Peyer's patch (tissue), 4 donors: ENCODE measurements around the gene MRPL38.

Source experiments
- CTCF ChIP-seq, 6 experiments: fragments of 450-650 bp in 4 of 6; fragments of 200-600 bp in 2 of 6; sonication (generic) in 1 of 6; IDR thresholded peaks; one replicate each; pipeline ENCODE4 v1.5.1; 2017 to 2019; ENCODE audit warnings: antibody characterized with exemption in 6 of 6, mild to moderate bottlenecking in 3 of 6, moderate library complexity in 1 of 6
- POLR2A ChIP-seq, 2 donors: fragments of 450-650 bp; IDR thresholded peaks; one replicate each; pipeline ENCODE4 v1.5.1; 2017; ENCODE audit warnings: antibody characterized with exemption in 2 of 2, mild to moderate bottlenecking in 2 of 2, moderate library complexity in 2 of 2

- TF ChIP-seq CTCF (IDR thresholded peaks at IDR 0.05) = no peak
- no peak for TF ChIP-seq POLR2A (IDR thresholded peaks at IDR 0.05)
Observed at GRCh38 chr17:75908201-75908600, 3.5 kb upstream of the MRPL38 start.
